Left renal cortex interstitium (tissue), 4 donors: ENCODE data around the gene TECTA. TPM values are rescaled to one million over a fixed set of nuclear protein-coding genes. Genes with fewer than 3 reads are reported as not detected.

ENCODE experiments used
- DNase-seq, 4 donors: peaks; one replicate each; pipeline ENCODE4 v3.0.0-alpha.2; 2013; ENCODE audit warnings: low read depth in 4 of 4, low spot score in 2 of 4, missing footprints in 1 of 4
- polyA plus RNA-seq, 4 donors: library from polyadenylated mRNA; unstranded; fragments of 120-200 nt; gene quantifications; one replicate each; pipeline ENCODE4 v1.2.1, GENCODE V29; 2013; ENCODE audit not compliant: insufficient read length in 4 of 4

TECTA gene
- polyA plus RNA-seq, 4 donors, result 1.7 to 3.3 (median 2.2) TPM

DNA sequence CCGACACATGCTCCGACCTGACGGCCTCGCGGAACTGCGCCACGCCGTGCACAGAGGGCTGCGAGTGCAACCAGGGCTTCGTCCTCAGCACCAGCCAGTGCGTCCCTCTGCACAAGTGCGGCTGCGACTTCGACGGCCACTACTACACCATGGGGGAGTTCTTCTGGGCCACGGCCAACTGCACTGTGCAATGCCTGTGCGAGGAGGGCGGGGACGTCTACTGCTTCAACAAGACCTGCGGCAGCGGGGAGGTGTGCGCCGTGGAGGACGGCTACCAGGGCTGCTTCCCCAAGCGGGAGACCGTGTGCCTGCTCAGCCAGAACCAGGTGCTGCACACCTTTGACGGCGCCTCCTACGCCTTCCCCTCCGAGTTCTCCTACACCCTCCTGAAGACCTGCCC lies 26.8 kb downstream of the TECTA start:
- DNase-seq, result no peak

GRCh38 chr11:121129362-121130340 lies 28.6 kb downstream of the TECTA start:
- DNase-seq, result no peak

DNA sequence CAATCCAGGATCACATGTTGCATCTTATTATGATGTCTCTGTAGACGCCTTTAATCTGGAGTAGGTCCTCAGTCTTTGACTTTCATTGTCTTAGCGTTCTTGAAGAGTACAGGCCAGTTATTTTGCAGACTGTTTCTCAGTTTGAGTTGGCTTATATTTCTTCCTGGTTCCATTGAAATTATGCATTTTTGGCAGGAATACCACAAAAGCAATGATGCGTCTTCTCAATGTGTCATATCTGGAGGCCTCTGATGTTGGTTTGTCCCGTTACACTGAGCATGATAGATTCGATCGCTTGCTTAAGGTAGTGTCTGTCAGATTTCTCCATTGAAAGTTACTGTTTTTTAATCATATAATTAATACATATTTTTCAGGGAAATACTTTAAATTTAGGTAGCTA lies 30.6 kb downstream of the TECTA start:
- no peak for DNase-seq

DNA sequence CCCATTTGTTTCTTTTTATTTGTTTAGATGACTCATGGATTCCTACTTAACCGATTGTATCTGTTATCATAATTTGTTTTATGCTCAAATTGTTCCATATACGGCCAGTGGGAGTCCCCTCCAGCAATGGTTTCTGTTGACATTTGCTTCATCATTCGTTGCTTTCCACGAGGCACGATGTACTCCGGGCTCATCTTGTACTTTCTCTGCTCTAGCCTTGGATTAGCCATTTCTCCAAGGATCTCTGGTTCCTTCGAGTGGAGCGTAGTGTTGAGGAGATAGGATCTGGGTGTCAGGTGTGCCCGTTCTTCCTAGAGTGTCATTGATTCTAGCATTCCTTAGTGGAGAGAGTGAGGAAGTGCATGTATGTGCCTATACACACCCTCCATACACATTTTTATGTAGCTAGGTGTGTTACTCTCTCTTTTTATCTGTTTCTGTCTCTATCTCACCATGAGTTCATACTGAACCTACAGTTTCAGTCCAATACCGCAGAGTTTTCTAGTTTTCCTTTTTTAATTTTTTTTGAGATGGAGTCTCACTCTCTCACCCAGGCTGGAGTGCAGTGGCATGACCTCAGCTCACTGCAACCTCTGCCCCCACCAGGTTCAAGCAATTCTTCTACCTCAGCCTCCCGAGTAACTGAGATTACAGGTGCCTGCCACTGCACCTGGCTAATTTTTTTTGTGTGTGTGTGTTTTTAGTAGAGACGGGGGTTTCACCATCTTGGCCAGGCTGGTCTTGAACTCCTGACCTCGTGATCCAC lies 31.4 kb downstream of the TECTA start:
- no peak for DNase-seq

- DNase-seq, result no peak
Measured at GRCh38 chr11:121134741-121135312, 33.8 kb downstream of the TECTA start.

DNA sequence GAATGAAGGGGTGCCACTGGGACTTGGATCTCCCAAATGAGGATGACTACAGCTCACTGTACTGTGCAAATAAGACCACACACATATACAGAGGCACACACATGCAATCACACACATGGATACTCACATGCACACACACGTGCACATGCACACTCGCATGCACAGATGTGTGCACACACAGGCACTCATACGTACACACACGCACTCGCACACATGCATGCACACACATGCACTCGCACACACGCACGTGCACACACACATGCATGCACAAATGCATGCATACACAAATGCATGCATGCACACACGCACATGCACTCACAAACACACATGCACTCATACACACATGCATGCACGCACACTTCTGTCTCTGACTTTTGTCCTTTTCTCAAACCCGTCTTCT lies 36.0 kb downstream of the TECTA start:
- DNase-seq, result no peak

DNA sequence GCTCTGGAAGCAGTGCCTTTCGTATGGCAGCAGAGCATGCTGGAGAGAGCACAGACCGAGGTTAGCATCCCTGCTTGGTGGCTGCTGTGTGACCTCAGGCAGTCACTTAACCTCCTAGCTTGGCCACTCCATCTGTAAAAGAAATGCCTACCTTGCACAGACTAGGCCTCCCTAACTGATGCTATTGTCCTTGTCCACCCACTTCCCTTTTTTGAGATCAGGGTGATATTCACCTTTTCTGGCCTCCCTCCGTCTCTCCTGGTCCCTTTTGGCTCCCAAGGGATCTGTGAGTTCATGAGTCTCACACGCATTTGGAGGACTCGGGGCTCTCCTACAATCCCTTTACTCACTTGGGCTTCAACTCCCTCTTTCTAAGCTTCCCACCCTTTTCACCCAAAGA lies 37.2 kb downstream of the TECTA start:
- DNase-seq, result no peak

DNA sequence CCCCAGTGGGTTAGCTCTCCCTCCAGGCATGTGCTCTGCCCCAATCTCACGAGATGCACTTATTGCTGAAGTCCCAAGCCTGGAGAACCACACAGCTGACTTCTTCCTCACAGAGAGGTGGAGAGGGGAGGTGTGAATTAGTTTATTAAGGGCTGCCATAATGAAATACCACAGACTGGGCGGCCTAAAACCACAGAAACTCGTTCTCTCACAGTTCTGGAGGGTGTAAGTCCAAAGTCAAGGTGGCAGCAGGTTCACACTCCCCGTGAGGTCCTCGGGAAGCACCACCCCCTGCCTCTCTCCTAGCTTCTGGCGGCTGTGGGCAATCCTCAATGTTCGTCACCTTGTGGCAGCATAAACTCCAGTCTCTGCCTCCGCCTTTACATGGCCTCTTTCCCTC lies 39.3 kb downstream of the TECTA start:
- DNase-seq, result no peak

DNA sequence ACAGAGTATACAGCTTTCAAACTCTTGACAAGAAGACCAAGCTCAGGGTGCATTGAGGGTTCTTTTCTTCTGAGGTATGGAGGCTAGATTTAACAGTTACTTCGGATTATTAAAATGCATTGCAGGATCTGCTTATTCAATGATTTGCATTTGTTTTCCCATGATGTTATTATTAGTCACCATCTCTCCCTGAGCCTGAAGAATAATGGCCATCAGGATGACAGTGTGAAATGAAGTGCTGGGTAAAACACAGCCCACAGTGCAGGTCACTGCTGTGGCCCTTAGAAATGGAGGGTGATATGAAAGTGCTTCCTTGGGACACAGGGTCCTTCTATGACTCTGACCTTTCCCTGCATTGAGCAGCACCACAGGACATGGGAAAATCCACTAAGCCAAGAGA lies 40.0 kb downstream of the TECTA start:
- DNase-seq, result no peak

- no peak for DNase-seq
Measured at GRCh38 chr11:121143921-121144320, 42.9 kb downstream of the TECTA start.

GRCh38 chr11:121144723-121145122 lies 43.7 kb downstream of the TECTA start:
- DNase-seq, result no peak

GRCh38 chr11:121145826-121146225 lies 44.8 kb downstream of the TECTA start:
- no peak for DNase-seq

- no peak for DNase-seq
Measured at GRCh38 chr11:121149116-121149515, 48.1 kb downstream of the TECTA start.

DNA sequence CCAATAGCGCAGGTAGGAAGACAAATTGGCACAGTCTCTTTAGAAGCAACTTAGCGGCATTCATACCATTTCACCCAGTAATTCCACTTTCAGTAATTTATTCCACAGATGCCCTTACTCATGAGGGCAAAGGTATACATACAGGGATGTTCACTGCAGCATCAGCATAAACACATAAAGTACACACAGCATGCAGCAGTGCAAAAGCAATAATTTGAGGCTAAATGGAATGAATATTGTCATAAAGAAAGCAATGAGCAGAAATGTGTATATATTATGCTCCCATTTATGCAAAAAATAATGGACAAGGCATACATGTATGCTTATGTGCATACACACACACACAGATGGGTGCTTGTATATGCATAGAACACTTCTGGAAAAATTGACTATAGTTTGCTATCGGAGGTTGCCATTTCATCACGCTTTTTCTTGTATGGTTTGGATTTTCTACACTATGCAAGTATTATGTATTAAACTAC lies 50.2 kb downstream of the TECTA start:
- no peak for DNase-seq

DNA sequence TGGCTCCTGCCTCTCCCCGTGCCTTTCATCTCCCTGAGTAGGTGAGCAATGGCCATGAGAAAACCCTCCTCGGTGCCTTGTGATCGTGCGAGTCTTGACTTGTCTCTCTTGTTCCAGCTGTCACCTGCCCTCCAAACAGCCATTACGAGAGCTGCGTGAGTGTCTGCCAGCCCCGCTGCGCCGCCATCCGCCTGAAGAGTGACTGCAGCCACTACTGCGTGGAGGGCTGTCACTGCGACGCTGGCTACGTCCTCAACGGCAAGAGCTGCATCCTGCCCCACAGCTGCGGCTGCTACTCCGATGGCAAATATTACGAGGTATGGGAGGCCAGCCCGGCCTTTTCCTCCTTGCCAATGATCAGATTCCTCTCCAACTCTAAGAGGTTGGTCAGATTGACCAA lies 51.7 kb downstream of the TECTA start:
- no peak for DNase-seq

GRCh38 chr11:121153472-121153871 lies 52.4 kb downstream of the TECTA start:
- DNase-seq, result no peak

- no peak for DNase-seq
Measured at GRCh38 chr11:121154486-121155314, 53.7 kb downstream of the TECTA start.

- no peak for DNase-seq
Measured at GRCh38 chr11:121157756-121158155, 56.7 kb downstream of the TECTA start.

DNA sequence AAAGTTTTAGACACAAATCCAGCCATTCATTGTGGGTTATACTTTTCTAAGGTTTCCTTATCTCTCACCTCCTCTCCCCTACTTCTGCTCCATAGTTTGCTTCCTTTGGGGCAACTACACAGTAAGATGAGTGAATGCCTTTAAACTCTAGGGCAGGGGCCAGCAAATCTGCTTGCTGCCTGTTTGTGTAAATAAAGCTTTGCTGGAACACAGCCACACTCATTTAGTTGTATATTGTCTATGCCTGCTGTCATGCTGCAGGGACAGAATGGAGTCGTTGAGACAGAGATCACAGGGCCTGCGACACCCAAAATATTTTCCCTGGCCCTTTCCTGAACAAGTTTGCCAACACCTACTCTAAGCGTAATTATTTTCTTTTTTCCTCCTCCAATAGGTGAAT lies 58.7 kb downstream of the TECTA start:
- DNase-seq, result no peak

GRCh38 chr11:121161349-121161917 lies 60.4 kb downstream of the TECTA start:
- no peak for DNase-seq
